Left ventricle myocardium inferior (tissue), 1 donor: ENCODE measurements around the gene SOWAHC. TPM values are rescaled to one million over a fixed set of nuclear protein-coding genes. Genes with fewer than 3 reads are reported as not detected.

Experiments
- DNase-seq: peaks from one replicate; pipeline ENCODE4 v3.0.0-alpha.2; 2020
- H3K27ac ChIP-seq: fragments of 200-600 bp; replicated peaks from 2 replicates; pipeline ENCODE4 v1.8.0; 2021
- H3K27me3 ChIP-seq: fragments of 200-600 bp; 2 replicates; pipeline ENCODE4 v1.8.0; 2021; ENCODE audit warnings: low read depth
- H3K36me3 ChIP-seq: fragments of 200-600 bp; 2 replicates; pipeline ENCODE4 v1.8.0; 2021
- H3K4me1 ChIP-seq: fragments of 200-600 bp; 2 replicates; pipeline ENCODE4 v1.8.0; 2021
- H3K4me3 ChIP-seq: fragments of 200-600 bp; 2 replicates; pipeline ENCODE4 v1.8.0; 2021; ENCODE audit warnings: mild to moderate bottlenecking, moderate library complexity
- H3K9me3 ChIP-seq: fragments of 200-600 bp; replicated peaks from 2 replicates; pipeline ENCODE4 v1.8.0; 2021
- intact Hi-C: fragments of 100-400 bp; cut with micrococcal nuclease; formaldehyde crosslinking; loops from one replicate; pipeline ENCODE4 v1.11.0; 2022
- total RNA-seq: library from RNA; stranded (reverse); fragmentation: NEBNext Ultra II Directional; extraction: Animal tissue kit (Norgen Biotek cat#: 25700); gene quantifications from one replicate; pipeline ENCODE4 v1.2.1, GENCODE V29; 2021
- TF ChIP-seq, protein P1 (sequence below): fragments of 200-600 bp; IDR thresholded peaks from 2 replicates; pipeline ENCODE4 v1.8.0; 2021; ENCODE audit warnings: antibody characterized with exemption, mild to moderate bottlenecking, borderline replicate concordance
- donor health status: DM: no; HTN: yes; CAD: no; lungs with severe emphysema.

The SOWAHC gene
- total RNA-seq, 1 donor from 2014 or later: 2.3 TPM

DNA sequence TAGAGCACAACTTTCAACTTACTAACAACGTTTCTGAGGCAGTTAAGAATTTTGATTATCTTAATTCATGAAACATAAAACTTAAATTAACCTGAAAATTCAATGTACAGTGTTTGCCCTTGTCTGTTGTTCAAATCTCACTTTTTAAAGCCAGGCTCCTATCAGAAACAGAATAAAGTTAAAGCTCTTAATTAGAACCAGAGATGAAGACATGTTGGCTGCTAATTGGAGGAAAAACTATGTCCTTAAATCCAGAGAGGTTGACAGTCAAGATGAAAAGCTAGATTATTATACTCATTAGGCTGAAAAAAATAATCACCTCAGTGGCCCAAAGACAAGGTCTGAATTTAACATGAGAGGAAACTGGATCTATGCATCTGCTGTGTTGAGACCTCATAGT is 52.3 kb downstream of the SOWAHC start:
- Histone ChIP-seq H3K4me3 (no peak overlapping the region), H3K9me3 (no peaks in the 10 kb centered on the region), H3K36me3 (no peaks in the 10 kb centered on the region), H3K4me1 (peaks cover 14% of the 10 kb centered on the region), H3K27me3 (no peaks in the 10 kb centered on the region), H3K27ac (no peak overlapping the region)
- intact Hi-C loops: no loop called here
- TF ChIP-seq, protein P1, sequence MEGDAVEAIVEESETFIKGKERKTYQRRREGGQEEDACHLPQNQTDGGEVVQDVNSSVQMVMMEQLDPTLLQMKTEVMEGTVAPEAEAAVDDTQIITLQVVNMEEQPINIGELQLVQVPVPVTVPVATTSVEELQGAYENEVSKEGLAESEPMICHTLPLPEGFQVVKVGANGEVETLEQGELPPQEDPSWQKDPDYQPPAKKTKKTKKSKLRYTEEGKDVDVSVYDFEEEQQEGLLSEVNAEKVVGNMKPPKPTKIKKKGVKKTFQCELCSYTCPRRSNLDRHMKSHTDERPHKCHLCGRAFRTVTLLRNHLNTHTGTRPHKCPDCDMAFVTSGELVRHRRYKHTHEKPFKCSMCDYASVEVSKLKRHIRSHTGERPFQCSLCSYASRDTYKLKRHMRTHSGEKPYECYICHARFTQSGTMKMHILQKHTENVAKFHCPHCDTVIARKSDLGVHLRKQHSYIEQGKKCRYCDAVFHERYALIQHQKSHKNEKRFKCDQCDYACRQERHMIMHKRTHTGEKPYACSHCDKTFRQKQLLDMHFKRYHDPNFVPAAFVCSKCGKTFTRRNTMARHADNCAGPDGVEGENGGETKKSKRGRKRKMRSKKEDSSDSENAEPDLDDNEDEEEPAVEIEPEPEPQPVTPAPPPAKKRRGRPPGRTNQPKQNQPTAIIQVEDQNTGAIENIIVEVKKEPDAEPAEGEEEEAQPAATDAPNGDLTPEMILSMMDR: no peak
- DNase-seq: no peak

Other genes starting within 250 kb of the SOWAHC start
- gene SEPTIN10, start 398 bp upstream of the SOWAHC start, total RNA-seq: 55.4 TPM
- 24.7 TPM for gene RGPD5, start 179.9 kb downstream of the SOWAHC start, total RNA-seq